Lower lobe of right lung (tissue), 2 donors: ENCODE data around the gene NUS1. TPM values are rescaled to one million over a fixed set of nuclear protein-coding genes. Genes with fewer than 3 reads are reported as not detected.

Source experiments
- ATAC-seq, 2 donors: fragments of 200-7000 bp; cut with Tn5 transposase; one replicate each; pipeline ENCODE4 v1.9.1; 2020 to 2022; ENCODE audit warnings: mild to moderate bottlenecking in 2 of 2, moderate library complexity in 2 of 2
- DNase-seq: peaks from one replicate; pipeline ENCODE4 v3.0.0-alpha.2; 2020
- H3K27ac ChIP-seq: fragments of 200-600 bp; one replicate; pipeline ENCODE4 v1.8.0; 2022
- H3K27me3 ChIP-seq: fragments of 200-600 bp; one replicate; pipeline ENCODE4 v1.8.0; 2022; ENCODE audit warnings: low read depth
- H3K36me3 ChIP-seq: fragments of 200-600 bp; one replicate; pipeline ENCODE4 v1.8.0; 2022; ENCODE audit warnings: mild to moderate bottlenecking
- H3K4me1 ChIP-seq: fragments of 200-600 bp; one replicate; pipeline ENCODE4 v1.8.0; 2022
- H3K4me3 ChIP-seq: fragments of 200-600 bp; one replicate; pipeline ENCODE4 v1.8.0; 2022; ENCODE audit warnings: mild to moderate bottlenecking
- H3K9me3 ChIP-seq: fragments of 200-600 bp; one replicate; pipeline ENCODE4 v1.8.0; 2022
- intact Hi-C: fragments of 100-400 bp; cut with DNase I; formaldehyde crosslinking; loops from one replicate; pipeline ENCODE4 v1.11.0; 2022
- total RNA-seq: library from RNA; stranded (reverse); fragmentation: NEBNext Ultra II Directional; extraction: Animal tissue kit (Norgen Biotek cat#: 25700); gene quantifications from one replicate; pipeline ENCODE4 v1.2.1, GENCODE V29; 2021
- TF ChIP-seq, protein P1 (sequence below): fragments of 200-600 bp; IDR thresholded peaks from one replicate; pipeline ENCODE4 v1.8.0; 2022; ENCODE audit warnings: antibody characterized with exemption, mild to moderate bottlenecking
- donor health status: DM: no; HTN: yes; CAD: no; lungs with severe emphysema.

NUS1 gene
- total RNA-seq, 1 donor from 2014 or later, result 36.5 TPM

DNA sequence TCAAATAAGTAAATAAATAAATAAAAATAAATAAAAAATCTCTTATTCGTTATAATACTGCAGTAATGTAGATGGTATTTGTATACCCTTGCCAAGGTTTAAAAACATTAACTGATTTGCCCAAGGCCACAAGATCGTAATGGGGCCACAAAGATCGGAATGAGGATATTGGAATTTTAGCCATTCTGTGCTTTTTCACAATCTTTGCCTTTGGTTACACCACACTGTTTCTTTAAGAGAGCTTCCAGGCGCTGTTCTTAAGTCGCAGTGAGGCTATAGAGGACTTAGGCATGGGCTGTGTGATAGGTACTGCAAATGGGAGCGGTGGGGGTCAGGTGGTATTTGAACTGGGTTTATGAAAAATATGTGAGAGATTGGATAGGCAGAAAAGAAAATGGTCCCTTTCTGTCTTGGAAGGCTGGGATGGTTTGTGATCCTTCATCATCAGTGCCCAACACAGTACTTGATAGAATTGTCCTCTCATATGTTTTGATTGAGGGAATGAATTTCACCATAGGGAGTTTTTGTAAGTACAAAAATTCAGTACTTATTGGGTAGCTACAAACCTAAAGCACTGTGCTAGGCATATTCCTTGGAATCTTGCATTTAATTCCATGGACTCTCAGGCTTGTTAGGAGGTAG is 1.4 kb downstream of the NUS1 start:
- Histone ChIP-seq H3K27me3 (no peaks in the 10 kb centered on the region), H3K4me3 (peak overlapping the region; percentile 76), H3K9me3 (no peaks in the 10 kb centered on the region), H3K36me3 (no peaks in the 10 kb centered on the region), H3K4me1 (peaks cover 61% of the 10 kb centered on the region), H3K27ac (peak overlapping the region; percentile 76)
- intact Hi-C loops, result no loop called here
- no peak for ATAC-seq
- TF ChIP-seq, protein P1, sequence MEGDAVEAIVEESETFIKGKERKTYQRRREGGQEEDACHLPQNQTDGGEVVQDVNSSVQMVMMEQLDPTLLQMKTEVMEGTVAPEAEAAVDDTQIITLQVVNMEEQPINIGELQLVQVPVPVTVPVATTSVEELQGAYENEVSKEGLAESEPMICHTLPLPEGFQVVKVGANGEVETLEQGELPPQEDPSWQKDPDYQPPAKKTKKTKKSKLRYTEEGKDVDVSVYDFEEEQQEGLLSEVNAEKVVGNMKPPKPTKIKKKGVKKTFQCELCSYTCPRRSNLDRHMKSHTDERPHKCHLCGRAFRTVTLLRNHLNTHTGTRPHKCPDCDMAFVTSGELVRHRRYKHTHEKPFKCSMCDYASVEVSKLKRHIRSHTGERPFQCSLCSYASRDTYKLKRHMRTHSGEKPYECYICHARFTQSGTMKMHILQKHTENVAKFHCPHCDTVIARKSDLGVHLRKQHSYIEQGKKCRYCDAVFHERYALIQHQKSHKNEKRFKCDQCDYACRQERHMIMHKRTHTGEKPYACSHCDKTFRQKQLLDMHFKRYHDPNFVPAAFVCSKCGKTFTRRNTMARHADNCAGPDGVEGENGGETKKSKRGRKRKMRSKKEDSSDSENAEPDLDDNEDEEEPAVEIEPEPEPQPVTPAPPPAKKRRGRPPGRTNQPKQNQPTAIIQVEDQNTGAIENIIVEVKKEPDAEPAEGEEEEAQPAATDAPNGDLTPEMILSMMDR, result no peak
- DNase-seq, result no peak

DNA sequence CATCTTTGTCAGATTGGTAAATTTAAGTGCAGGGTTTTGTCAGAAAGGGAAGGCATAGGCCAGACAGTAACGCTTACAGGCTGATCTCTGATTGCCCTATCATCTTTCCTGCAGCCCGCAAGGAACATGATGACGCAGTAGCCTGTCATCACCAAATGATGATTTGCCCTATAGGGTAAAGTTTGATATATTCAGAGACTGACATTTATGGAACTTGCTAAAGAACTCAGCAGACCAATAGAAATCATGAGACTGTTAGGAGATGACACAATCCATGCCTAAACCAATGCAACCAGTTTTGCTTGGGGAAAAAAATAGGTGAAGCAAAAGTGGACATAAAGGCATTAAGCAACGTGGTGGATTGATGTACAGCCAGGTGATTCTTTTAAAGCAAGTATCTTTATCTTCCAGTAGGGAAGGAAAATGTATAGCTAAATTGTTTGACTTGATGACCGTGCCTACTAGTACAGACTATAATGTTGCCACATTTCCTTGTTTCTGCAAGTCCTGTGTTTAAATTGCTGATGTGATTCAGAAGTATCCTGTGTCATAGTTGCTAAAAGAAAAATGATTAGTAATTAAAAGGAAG is 2.4 kb downstream of the NUS1 start:
- intact Hi-C loops, result no loop called here

DNA sequence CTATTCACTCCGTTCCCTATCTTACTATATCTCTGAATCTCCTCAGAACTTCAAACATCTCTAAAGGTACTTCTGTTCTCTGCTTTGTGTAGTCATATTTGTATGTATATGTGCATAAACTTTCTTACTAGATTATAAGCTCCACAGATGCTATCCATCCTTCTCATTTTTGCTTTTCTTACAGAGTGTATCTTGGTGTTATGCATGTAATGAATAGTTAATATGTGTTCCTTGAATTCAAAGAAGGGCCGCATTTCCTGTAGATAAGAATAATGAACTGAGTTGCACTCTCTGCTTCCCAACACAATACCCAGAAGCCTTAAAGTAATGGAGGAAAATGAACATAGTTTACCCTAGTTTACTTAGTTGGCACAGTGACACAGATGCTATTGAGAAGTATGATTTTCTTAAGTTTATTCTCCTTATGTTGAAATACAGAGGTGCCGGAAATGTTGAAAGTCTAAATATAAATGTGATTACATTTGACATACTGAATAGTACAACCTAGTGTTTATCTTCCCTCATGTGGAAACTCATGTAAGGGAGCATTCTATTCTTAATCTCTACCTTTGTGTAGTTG is 6.0 kb downstream of the NUS1 start:
- TF ChIP-seq, protein P1, result no peak
- Histone ChIP-seq H3K36me3 (no peaks in the 10 kb centered on the region), H3K27me3 (no peaks in the 10 kb centered on the region), H3K4me3 (no peak overlapping the region), H3K4me1 (peaks cover 82% of the 10 kb centered on the region), H3K27ac (peak overlapping the region; percentile 8), H3K9me3 (no peaks in the 10 kb centered on the region)
- no peak for DNase-seq
- ATAC-seq, result peak; percentile 25 to 30
- intact Hi-C loops, result no loop called here

More for the DNA sequence above, 2.4 kb downstream of the NUS1 start:
- TF ChIP-seq, protein P1, result no peak
- DNase-seq (no peak), ATAC-seq (peak; percentile 15 to 18)
- Histone ChIP-seq H3K27ac (peak overlapping the region; percentile 76), H3K4me3 (peak overlapping the region; percentile 76), H3K4me1 (peaks cover 70% of the 10 kb centered on the region), H3K36me3 (no peaks in the 10 kb centered on the region), H3K9me3 (no peaks in the 10 kb centered on the region), H3K27me3 (no peaks in the 10 kb centered on the region)

DNA sequence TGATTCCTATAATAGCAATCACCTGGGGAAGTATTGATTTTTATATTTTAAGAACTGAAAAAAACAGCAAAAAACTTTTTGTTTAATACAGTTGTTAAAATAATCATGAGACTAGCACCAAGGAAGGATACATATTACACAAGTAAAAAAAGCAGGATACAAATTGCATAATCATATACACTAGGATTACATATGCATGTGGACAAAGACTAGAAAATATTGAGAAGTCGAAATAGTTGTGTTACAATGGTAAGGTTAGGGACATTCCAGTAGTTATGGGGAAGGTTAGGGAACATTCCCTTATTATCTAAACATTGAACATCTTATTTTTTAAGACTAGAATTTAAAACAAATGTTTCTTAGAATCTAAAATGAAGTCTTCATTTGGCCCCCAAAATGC is 9.5 kb downstream of the NUS1 start:
- no peaks in the 10 kb centered on the region for H3K27me3 ChIP-seq
- ATAC-seq, result peak in 1 of 2 donors; percentile 19
- peaks cover 63% of the 10 kb centered on the region for H3K4me1 ChIP-seq
- H3K36me3 ChIP-seq, result no peaks in the 10 kb centered on the region
- no peak overlapping the region for H3K27ac ChIP-seq
- no peak overlapping the region for H3K4me3 ChIP-seq
- TF ChIP-seq, protein P1, result no peak
- intact Hi-C loops, result no loop called here
- no peaks in the 10 kb centered on the region for H3K9me3 ChIP-seq
- DNase-seq, result no peak

DNA sequence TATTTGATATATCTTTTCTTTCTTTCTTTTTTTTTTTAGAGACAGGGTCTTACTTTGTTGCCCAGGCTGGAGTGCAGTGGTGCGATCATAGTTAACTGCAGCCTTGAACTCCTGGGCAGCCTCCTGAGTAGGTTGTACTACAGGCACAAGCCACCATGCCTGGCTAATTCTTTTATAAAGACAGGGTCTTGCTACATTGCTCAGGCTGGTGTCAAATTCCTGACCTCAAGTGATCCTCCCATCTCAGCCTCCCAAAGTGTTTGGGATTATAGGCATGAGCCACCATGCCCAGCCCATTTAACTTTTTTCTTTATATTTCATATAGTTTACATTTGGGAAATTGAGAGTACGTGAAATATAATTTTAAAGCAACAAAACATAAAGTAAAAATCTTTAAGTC is 10.1 kb downstream of the NUS1 start:
- no peak for ATAC-seq
- intact Hi-C loops, result no loop called here

More for the DNA sequence above, 10.1 kb downstream of the NUS1 start:
- no peaks in the 10 kb centered on the region for H3K9me3 ChIP-seq
- no peaks in the 10 kb centered on the region for H3K27me3 ChIP-seq
- H3K4me3 ChIP-seq, result no peak overlapping the region
- no peaks in the 10 kb centered on the region for H3K36me3 ChIP-seq
- no peak for DNase-seq
- peaks cover 57% of the 10 kb centered on the region for H3K4me1 ChIP-seq
- TF ChIP-seq, protein P1, result no peak
- no peak overlapping the region for H3K27ac ChIP-seq
